ENCODE results near the gene EIF3B. TPM values are rescaled to one million over a fixed set of nuclear protein-coding genes. Genes with fewer than 3 reads are reported as not detected.
"Not testable (repeated sequence)": the region's sequence is repeated elsewhere in the genome, so short reads cannot be mapped to it uniquely, and the experiment has no call there.

The EIF3B gene
- total RNA-seq, result 161 and 244 TPM in 2 replicates

DNA sequence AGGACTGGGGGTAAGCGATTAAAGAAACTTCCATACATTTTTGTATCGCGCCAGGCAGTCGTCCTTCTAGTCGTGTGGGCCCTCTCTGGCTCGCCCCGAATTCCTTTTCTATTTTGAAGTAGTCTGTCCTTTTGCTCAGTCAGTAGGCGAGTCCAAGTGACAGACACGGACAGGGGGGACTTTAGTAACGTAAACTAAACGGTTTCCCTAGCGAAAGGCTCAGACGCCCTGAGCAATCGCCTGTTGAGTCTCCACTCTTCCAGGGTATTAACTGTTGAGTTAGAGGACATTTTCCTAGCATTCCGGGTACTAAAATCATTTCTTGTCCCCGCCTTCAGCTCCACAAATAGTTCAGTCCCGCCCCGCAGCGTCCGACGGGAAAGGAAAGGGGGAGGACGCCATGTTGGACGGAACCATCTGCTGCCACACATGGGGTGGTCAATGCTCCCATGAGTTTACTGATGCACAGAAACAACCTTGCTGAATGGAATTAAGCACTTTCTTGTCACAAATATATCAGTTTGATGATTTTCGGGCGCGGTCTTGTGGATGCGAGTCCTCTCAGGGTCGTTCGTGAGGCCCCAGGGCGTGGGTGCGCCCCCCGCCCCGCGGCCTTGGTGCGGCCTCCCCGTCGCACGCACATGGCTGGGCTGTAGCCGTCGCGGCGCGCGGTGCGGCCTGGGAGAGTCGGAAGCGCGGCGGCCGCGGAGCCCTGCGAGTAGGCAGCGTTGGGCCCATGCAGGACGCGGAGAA lies at the start of gene EIF3B:
Gene EIF3B, plus strand, starts transcription at position 642 of the 753 bp plus-strand sequence. Its CDS starts 95 bp downstream, at position 737.
- TF ChIP-seq, protein P1, sequence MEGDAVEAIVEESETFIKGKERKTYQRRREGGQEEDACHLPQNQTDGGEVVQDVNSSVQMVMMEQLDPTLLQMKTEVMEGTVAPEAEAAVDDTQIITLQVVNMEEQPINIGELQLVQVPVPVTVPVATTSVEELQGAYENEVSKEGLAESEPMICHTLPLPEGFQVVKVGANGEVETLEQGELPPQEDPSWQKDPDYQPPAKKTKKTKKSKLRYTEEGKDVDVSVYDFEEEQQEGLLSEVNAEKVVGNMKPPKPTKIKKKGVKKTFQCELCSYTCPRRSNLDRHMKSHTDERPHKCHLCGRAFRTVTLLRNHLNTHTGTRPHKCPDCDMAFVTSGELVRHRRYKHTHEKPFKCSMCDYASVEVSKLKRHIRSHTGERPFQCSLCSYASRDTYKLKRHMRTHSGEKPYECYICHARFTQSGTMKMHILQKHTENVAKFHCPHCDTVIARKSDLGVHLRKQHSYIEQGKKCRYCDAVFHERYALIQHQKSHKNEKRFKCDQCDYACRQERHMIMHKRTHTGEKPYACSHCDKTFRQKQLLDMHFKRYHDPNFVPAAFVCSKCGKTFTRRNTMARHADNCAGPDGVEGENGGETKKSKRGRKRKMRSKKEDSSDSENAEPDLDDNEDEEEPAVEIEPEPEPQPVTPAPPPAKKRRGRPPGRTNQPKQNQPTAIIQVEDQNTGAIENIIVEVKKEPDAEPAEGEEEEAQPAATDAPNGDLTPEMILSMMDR (conservative IDR thresholded peaks at IDR 0.05; ENCODE audit: low read depth, low read length), result no peak
- H3K4me3 ChIP-seq (ENCODE audit: low read depth, low read length), result peak within 1 kb of the TSS; percentile 97
- DNase-seq (ENCODE audit: low read depth), result peak; percentile 85

DNA sequence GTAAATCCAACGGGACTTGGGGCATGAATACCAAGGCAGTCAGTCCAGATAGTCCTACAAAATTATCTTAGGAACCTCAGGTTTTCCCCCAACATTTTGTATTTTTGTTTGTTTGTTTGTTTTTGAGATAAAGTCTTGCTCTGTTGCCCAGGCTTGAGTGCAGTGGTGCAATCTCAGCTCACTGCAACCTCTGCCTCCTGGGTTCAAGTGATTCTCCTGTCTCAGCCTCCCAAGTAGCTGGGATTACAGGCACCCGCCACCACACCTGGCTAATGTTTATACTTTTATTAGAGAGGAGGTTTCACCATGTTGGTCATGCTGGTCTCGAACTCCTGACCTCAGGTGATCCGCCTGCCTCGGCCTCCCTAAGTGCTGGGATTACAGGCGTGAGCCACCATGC lies 49.4 kb upstream of the EIF3B start:
- H3K4me3 ChIP-seq (ENCODE audit: low read depth, low read length), result not testable (repeated sequence)

DNA sequence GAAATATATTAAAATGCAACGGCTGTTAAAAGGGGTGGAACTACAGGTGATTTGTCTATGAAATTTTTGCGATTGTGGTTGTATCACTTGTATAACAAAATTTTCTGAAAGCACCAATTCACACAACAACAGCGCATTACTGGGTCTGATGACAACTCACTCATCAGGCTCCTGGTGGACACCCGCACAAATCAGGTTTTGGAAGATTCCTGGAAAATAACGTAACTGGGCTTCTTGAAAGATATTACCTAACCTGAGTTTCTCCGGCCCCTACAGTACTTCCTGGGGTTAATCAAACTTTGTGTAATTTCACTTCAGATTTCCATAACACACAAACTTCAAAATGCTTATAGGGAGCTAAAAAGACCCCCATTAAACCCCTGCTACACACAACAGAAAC lies 47.9 kb upstream of the EIF3B start:
- no peak overlapping the region for H3K4me3 ChIP-seq (ENCODE audit: low read depth, low read length)
- TF ChIP-seq, protein P1 (conservative IDR thresholded peaks at IDR 0.05; ENCODE audit: low read depth, low read length), result no peak
- DNase-seq (ENCODE audit: low read depth), result no peak

More for the DNA sequence above, 49.4 kb upstream of the EIF3B start:
- not testable (repeated sequence) for DNase-seq (ENCODE audit: low read depth)

DNA sequence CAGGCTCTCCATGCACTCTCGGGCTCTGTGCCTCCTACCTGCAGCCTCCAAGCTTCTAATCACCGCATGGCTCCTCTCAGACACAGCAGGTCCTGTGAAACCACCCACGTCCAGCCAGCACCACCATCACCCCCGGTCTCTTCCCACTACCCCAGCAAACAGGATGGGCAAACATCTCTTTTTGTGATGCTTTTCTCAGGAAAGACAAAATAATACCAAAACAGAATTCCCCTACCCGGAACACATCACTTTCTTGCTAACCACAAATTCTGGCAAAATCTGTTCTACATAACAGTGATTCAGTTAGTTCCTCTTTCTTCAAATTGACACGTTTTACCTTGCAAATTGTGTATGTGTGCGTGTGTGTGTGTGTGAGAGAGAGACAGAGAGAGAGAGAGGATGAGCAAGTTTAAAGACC lies 46.9 kb upstream of the EIF3B start:
- no peak overlapping the region for H3K4me3 ChIP-seq (ENCODE audit: low read depth, low read length)
- DNase-seq (ENCODE audit: low read depth), result no peak
- TF ChIP-seq, protein P1 (conservative IDR thresholded peaks at IDR 0.05; ENCODE audit: low read depth, low read length), result no peak

DNA sequence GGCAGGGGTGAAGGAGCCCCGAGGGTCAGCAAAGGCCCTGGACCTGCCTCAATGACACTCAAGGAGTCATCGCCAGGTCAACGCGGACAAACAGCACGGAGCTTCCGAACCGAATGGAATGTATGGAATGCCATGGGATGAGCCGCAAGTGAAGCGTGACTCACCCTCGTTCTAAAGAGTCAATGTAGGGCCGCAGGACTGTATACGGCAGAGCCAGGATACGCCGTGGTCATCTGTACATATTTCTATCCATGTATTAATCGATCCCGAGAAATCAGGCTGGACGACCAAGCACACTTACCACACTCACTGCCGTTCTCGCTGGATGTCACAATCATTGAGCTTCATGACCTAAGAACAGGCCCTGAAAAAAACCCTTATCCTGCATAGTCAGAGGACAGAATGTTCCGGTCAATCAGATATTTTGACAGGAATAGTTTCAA lies 44.7 kb upstream of the EIF3B start:
- TF ChIP-seq, protein P1 (conservative IDR thresholded peaks at IDR 0.05; ENCODE audit: low read depth, low read length), result no peak
- peak; percentile 39 for DNase-seq (ENCODE audit: low read depth)

DNA sequence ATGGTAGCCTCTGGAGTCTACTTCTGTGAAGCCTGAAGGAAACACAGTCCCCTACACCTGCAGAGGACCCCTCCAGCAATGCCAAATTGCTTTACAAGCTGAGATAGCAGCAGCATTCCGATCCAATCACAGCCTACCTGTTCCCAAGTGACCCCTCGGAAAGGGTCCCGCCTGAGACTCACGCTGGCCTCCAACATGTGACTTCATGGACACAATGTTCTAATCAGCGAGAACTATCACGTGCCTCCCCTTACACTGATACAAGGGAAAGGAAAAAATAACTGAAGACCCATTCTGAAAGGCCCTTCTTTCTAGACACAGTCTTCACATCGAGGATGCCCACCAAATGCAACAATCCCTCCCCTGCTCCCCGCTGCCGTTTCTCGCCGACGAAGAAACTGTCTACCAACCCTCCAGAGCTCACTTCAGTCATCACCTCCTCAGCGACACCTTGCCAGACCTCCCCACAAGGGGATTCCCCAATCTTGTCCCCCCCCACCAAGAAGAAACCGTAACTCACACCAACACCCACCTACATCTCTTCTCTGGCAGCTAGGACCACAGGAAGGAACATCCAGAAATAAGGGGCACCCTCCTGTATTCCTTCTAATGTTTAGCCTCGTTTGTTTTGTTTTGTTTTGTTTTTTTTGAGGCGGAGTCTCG lies 42.2 kb upstream of the EIF3B start:
- TF ChIP-seq, protein P1 (conservative IDR thresholded peaks at IDR 0.05; ENCODE audit: low read depth, low read length), result no peak
- peak overlapping the region; percentile 3 for H3K4me3 ChIP-seq (ENCODE audit: low read depth, low read length)
- DNase-seq (ENCODE audit: low read depth), result no peak

More for the DNA sequence above, 44.7 kb upstream of the EIF3B start:
- H3K4me3 ChIP-seq (ENCODE audit: low read depth, low read length), result no peak overlapping the region

DNA sequence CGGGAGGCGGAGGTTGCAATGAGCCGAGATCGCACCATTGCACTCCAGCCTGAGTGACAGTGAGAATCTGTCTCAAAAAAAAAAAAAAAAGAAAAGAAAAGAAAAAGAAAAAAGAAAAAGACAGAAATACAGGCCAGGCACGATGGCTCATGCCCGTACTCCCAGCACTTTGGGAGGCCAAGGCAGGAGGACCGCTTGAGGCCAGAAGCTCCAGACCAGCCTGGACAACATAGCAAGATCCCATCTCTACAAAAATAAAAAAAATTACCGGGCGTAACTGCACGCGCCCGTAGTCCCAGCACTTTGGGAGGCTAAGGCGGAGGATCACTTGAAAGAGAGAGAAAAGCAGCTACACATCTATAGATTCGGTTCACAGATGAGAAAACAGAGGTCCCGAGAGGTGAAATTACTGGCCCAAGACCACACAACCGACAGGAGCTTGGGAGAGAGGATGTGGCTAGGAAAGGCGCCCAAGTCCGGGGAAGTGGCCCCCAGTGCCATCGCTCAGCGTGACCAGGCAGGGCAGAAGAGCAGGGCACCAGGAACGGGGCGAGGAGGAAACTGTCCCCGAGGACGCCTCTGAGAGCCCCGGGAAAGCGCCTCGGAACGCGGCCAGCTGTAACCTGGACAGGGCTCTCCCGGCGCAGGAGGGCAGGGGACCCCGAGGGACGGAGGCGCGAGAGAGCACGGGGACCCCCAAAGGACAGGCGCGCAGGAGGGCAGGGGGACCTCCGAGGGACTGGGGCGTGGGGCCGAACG lies 41.0 kb upstream of the EIF3B start:
- TF ChIP-seq, protein P1 (conservative IDR thresholded peaks at IDR 0.05; ENCODE audit: low read depth, low read length), result no peak
- peak overlapping the region; percentile 92 for H3K4me3 ChIP-seq (ENCODE audit: low read depth, low read length)
- no peak for DNase-seq (ENCODE audit: low read depth)
